Mesenchymal stem cell (in vitro differentiated cells and primary cell): ENCODE measurements around the gene SNED1.
A peak's percentile ranks its signal among the peaks of the same experiment; 100 is the strongest.

Experiments
- DNase-seq: peaks from one replicate; pipeline ENCODE4 v3.0.0-alpha.2; 2013
- H2AFZ ChIP-seq: one replicate; pipeline ENCODE4 v1.6.1; 2013; ENCODE audit warnings: low read depth, mild to moderate bottlenecking, control low read depth, inconsistent platforms, low read length, moderate library complexity
- H2AK5ac ChIP-seq: 2 replicates; pipeline ENCODE4 v1.6.1; 2013; ENCODE audit warnings: low read length, moderate library complexity, mild to moderate bottlenecking, inconsistent platforms; ENCODE audit not compliant: severe bottlenecking
- H2BK120ac ChIP-seq: one replicate; pipeline ENCODE4 v1.6.1; 2013; ENCODE audit warnings: low read depth, mild to moderate bottlenecking, inconsistent platforms, low read length, moderate library complexity
- H2BK12ac ChIP-seq, 2 experiments: one replicate each; pipeline ENCODE4 v1.6.1; 2013; ENCODE audit warnings: inconsistent platforms in 2 of 2, low read length in 2 of 2, mild to moderate bottlenecking in 2 of 2, moderate library complexity in 2 of 2, control low read depth in 1 of 2
- H2BK15ac ChIP-seq: one replicate; pipeline ENCODE4 v1.6.1; 2013; ENCODE audit warnings: mild to moderate bottlenecking, low read depth, inconsistent platforms; ENCODE audit not compliant: poor library complexity, severe bottlenecking
- H2BK5ac ChIP-seq: 2 replicates; pipeline ENCODE4 v1.6.1; 2013; ENCODE audit warnings: low read depth, mild to moderate bottlenecking, low read length, control low read depth, inconsistent platforms; ENCODE audit not compliant: poor library complexity, severe bottlenecking
- H3K14ac ChIP-seq, 2 experiments: one replicate each; pipeline ENCODE4 v1.6.1; 2013; ENCODE audit warnings: inconsistent platforms in 2 of 2, low read length in 2 of 2, control low read depth in 1 of 2, mild to moderate bottlenecking in 1 of 2, moderate library complexity in 1 of 2
- H3K18ac ChIP-seq, 2 experiments: one replicate each; pipeline ENCODE4 v1.6.1; 2013; ENCODE audit warnings: inconsistent platforms in 2 of 2, low read length in 2 of 2, control low read depth in 1 of 2, low read depth in 1 of 2, mild to moderate bottlenecking in 1 of 2
- H3K23ac ChIP-seq, 2 experiments: one replicate each; pipeline ENCODE4 v1.6.1; 2013; ENCODE audit warnings: inconsistent platforms in 2 of 2, low read length in 2 of 2, mild to moderate bottlenecking in 2 of 2, moderate library complexity in 2 of 2, control low read depth in 1 of 2
- H3K27ac ChIP-seq: 2 replicates; pipeline ENCODE4 v1.5.1; 2013; ENCODE audit warnings: mild to moderate bottlenecking, moderate library complexity, low read length, control low read depth, inconsistent platforms; ENCODE audit not compliant: poor library complexity, severe bottlenecking
- H3K27me3 ChIP-seq, 2 experiments: 2 replicates each; pipeline versions ENCODE4 v1.6.1 to v1.7.0; 2013; ENCODE audit warnings: low read length in 2 of 2, mild to moderate bottlenecking in 2 of 2, moderate library complexity in 2 of 2, control low read depth in 1 of 2, inconsistent platforms in 1 of 2; ENCODE audit not compliant: control insufficient read depth in 1 of 2, insufficient read depth in 1 of 2
- H3K36me3 ChIP-seq, 2 experiments: 2 replicates each; pipeline versions ENCODE4 v1.6.1 to v1.7.0; 2013; ENCODE audit warnings: low read length in 2 of 2, control low read depth in 1 of 2, inconsistent platforms in 1 of 2, low read depth in 1 of 2, mild to moderate bottlenecking in 1 of 2; ENCODE audit not compliant: insufficient read depth in 2 of 2, control insufficient read depth in 1 of 2
- H3K4ac ChIP-seq, 2 experiments: one replicate each; pipeline ENCODE4 v1.6.1; 2013; ENCODE audit warnings: inconsistent platforms in 2 of 2, low read length in 2 of 2, mild to moderate bottlenecking in 2 of 2, moderate library complexity in 2 of 2, control low read depth in 1 of 2, low read depth in 1 of 2
- H3K4me1 ChIP-seq: 2 replicates; pipeline ENCODE4 v1.6.1; 2013; ENCODE audit warnings: low read depth, low read length, control low read depth; ENCODE audit not compliant: control insufficient read depth, insufficient read depth
- H3K4me2 ChIP-seq: 2 replicates; pipeline ENCODE4 v1.6.1; 2013; ENCODE audit warnings: low read length, mild to moderate bottlenecking, inconsistent platforms; ENCODE audit not compliant: poor library complexity, severe bottlenecking
- H3K4me3 ChIP-seq, 2 experiments: 2 replicates each; pipeline versions ENCODE4 v1.5.1 to v1.7.0; 2013; ENCODE audit warnings: low read length in 2 of 2, mild to moderate bottlenecking in 2 of 2, control low read depth in 1 of 2, low read depth in 1 of 2; ENCODE audit not compliant: insufficient read depth in 1 of 2
- H3K79me1 ChIP-seq: replicated peaks from 2 replicates; pipeline ENCODE4 v1.6.1; 2013; ENCODE audit warnings: mild to moderate bottlenecking, control low read depth, low read length, inconsistent platforms; ENCODE audit not compliant: poor library complexity, severe bottlenecking
- H3K9ac ChIP-seq: 2 replicates; pipeline ENCODE4 v1.7.0; 2013; ENCODE audit warnings: mild to moderate bottlenecking, low read length, moderate library complexity
- H3K9me3 ChIP-seq: 2 replicates; pipeline ENCODE4 v1.7.0; 2013; ENCODE audit warnings: mild to moderate bottlenecking, low read length; ENCODE audit not compliant: control insufficient read depth
- H4K8ac ChIP-seq: one replicate; pipeline ENCODE4 v1.6.1; 2013; ENCODE audit warnings: inconsistent platforms, mild to moderate bottlenecking, low read length, moderate library complexity
- H4K91ac ChIP-seq: one replicate; pipeline ENCODE4 v1.6.1; 2013; ENCODE audit warnings: mild to moderate bottlenecking, low read length, inconsistent platforms
- WGBS: methylation state at CpG from one replicate; pipeline ENCODE4 v1.1.7; 2013; ENCODE audit warnings: mixed read lengths; 5-methylcytosine and 5-hydroxymethylcytosine counted together

Gene SNED1

DNA sequence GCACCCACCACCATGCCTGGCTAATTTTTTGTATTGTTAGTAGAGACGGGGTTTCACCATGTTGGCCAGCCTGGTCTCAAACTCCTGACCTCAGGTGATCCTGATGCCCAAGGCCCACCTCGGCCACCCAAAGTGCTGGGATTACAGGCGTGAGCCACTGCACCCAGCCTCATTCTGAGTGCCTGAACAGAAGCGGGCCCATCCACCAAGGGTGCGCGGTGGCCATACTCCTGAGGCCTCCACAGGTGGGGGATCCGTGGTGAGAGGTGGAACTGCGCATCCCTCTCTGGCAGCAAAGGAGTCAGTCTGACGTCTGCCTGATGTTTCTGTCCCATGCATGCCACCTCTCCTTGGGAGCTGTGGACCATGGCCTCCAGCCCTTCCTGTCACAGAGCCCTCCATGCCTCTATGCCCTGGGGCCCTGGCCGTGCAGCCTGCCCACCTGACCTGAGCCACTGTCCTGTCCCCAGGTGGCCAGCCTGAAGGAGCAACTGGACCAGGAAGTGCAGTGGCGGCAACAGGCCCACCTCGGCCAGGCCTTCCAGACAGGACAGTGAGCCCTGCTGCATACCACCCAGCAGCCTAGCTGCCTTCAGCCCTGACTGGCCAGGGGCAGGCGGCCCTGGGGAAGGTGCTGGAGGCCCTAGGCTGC, 7.6 kb upstream of the SNED1 start:
- Histone ChIP-seq H3K9ac (peak overlapping the region; percentile 43), H3K9me3 (peaks cover 16% of the 10 kb centered on the region), H3K14ac (peak overlapping the region in 1 of 2 experiments; percentile 31), H3K79me1 (no peaks in the 10 kb centered on the region), H3K23ac (no peak overlapping the region), H3K4ac (peak overlapping the region in 1 of 2 experiments; percentile 59), H4K8ac (peak overlapping the region; percentile 8), H2AFZ (no peak overlapping the region), H3K27me3 (peaks cover 0 to 2% of the 10 kb centered on the region in 2 experiments), H3K4me3 (no peak overlapping the region), H3K27ac (no peak overlapping the region), H4K91ac (peak overlapping the region; percentile 95), H2BK15ac (peak overlapping the region; percentile 21), H2BK12ac (peak overlapping the region; percentile 87 to 88), H3K18ac (peak overlapping the region; percentile 34 to 86), H2BK120ac (peak overlapping the region; percentile 64), H2AK5ac (no peak overlapping the region), H2BK5ac (no peak overlapping the region), H3K4me2 (no peak overlapping the region), H3K4me1 (peaks cover 28% of the 10 kb centered on the region), H3K36me3 (no peaks in the 10 kb centered on the region)
- WGBS: 93% methylated on average over 13 of the region's 13 CpGs
- no peak for DNase-seq

DNA sequence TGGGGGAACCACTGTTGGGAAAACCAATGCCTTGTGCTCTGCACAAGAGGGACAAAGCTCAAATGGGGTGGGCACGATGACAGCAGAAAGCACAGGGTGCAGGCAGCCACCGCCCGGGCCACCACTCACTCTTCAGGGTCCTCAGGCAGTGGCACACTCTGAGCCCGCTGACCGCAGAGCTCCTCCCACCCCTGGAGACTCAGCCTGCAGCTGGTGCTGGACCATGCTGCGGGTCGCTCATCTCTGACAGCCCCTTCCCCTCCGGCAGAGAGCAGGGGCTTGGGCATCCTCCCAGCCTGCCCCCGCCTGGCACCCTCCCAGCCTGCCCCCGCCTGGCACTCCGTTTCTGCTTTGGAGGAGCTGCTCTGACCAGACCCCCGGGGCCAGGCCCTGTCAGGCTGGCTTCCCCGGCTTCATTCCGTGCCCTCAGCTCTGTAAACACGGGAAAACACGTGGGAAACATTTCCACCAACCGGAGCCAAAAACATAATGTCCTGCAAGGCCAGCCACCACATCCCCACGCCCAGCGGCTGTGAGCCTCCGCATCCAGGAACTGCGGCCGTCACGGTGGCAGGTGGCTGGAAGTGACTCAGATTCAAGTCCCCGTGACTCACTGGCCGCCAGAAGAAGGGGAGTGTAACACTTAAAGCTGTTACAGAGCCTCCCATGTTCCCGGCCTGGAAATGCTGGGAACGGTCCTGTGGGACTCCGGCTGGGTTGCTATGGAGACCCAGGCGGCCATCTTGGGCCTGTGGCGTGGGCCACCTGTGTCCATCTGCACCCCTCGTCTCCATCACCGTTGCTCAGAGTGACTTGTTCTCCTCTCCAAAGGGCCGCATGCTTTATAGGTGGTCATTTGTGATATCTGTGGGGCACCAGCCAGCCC, 6.8 kb upstream of the SNED1 start:
- WGBS: 41% methylated on average over 33 of the region's 33 CpGs
- H3K4ac ChIP-seq: peak overlapping the region; percentile 59 to 64
- H3K27me3 ChIP-seq: no peaks in the 10 kb centered on the region
- peak overlapping the region in 1 of 2 experiments; percentile 7 for H3K4me3 ChIP-seq
- peaks cover 16% of the 10 kb centered on the region for H3K9me3 ChIP-seq
- no peaks in the 10 kb centered on the region for H3K79me1 ChIP-seq
- H4K8ac ChIP-seq: peak overlapping the region; percentile 83
- peak overlapping the region; percentile 87 to 88 for H2BK12ac ChIP-seq
- no peak overlapping the region for H2BK5ac ChIP-seq
- no peak overlapping the region for H3K23ac ChIP-seq
- peak overlapping the region; percentile 43 for H3K9ac ChIP-seq
- H3K4me1 ChIP-seq: peaks cover 28% of the 10 kb centered on the region
- DNase-seq: peak; percentile 97
- no peaks in the 10 kb centered on the region for H3K36me3 ChIP-seq
- peak overlapping the region; percentile 60 for H2AFZ ChIP-seq
- H2BK15ac ChIP-seq: peak overlapping the region; percentile 30
- peak overlapping the region; percentile 81 to 86 for H3K18ac ChIP-seq
- H4K91ac ChIP-seq: peak overlapping the region; percentile 95
- peak overlapping the region in 1 of 2 experiments; percentile 31 for H3K14ac ChIP-seq
- H3K27ac ChIP-seq: no peak overlapping the region
- no peak overlapping the region for H2AK5ac ChIP-seq
- H2BK120ac ChIP-seq: peak overlapping the region; percentile 64
- peak overlapping the region; percentile 61 for H3K4me2 ChIP-seq

DNA sequence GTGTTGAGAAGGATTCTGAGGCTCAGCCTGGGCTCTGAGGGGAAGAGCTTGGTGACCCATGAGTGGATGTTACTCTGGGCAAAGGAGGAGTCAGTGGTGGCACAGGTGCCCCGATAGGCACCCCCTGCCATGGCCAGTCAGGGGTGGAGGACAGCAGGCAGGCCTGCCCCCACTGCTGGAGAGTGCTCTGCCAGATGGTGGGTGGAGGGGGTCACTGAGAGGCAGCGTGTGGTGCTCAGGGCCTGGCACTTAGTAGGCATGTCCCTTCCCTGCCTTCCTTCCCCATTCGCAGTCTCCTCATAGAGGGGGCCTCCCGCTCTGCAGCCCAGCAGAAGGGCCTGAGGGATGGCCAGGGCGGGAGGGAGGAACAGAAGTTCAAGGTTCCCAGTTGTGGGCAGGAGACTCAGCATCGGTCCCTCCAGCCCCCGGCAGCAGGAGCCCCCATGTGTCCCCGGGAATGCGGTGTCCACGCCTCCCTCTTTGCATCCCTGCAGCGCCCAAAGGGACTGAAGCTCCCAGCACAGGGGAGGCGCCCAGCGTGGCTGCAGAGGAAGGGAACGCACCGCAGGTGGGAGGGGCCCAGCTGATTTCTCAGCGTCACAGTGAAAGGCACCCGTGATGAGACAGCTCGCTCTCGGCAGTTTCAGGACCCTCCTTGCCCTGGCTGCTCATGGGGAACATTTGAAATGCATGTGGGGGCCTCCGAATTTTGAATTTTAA, 5.7 kb upstream of the SNED1 start:
- no peaks in the 10 kb centered on the region for H3K36me3 ChIP-seq
- H3K9me3 ChIP-seq: peaks cover 14% of the 10 kb centered on the region
- H3K9ac ChIP-seq: peak overlapping the region; percentile 43
- no peaks in the 10 kb centered on the region for H3K27me3 ChIP-seq
- no peaks in the 10 kb centered on the region for H3K79me1 ChIP-seq
- peak overlapping the region in 1 of 2 experiments; percentile 57 for H3K14ac ChIP-seq
- H4K8ac ChIP-seq: peak overlapping the region; percentile 62
- no peak overlapping the region for H3K4me3 ChIP-seq
- H3K23ac ChIP-seq: no peak overlapping the region
- peak overlapping the region; percentile 73 for H2BK15ac ChIP-seq
- 86% methylated on average over 20 of the region's 20 CpGs for WGBS
- peak overlapping the region; percentile 18 to 19 for H3K4ac ChIP-seq
- no peak for DNase-seq
- H2AFZ ChIP-seq: no peak overlapping the region
- H2BK5ac ChIP-seq: no peak overlapping the region
- no peak overlapping the region for H2BK120ac ChIP-seq
- H3K4me1 ChIP-seq: peaks cover 29% of the 10 kb centered on the region
- H4K91ac ChIP-seq: peak overlapping the region; percentile 76
- no peak overlapping the region for H3K4me2 ChIP-seq
- peak overlapping the region; percentile 26 to 80 for H2BK12ac ChIP-seq
- H2AK5ac ChIP-seq: no peak overlapping the region
- no peak overlapping the region for H3K27ac ChIP-seq
- H3K18ac ChIP-seq: peak overlapping the region; percentile 15 to 58
